AG04449 (cell line): ENCODE results near the gene PLPP3.

Experiments used
- CTCF ChIA-PET: fragments of 350-600 bp; formaldehyde crosslinking; extraction: SDS; loops from one replicate; lab custom pipeline; 2021; ENCODE audit warnings: antibody characterized with exemption; lab: Yijun Ruan, JAX
- POLR2A ChIA-PET: fragments of 400-600, 350-600 bp; formaldehyde crosslinking; extraction: SDS; loops from one replicate; lab custom pipeline; 2020; ENCODE audit warnings: antibody characterized with exemption, inconsistent platforms; lab: Yijun Ruan, JAX
- DNase-seq: peaks from one replicate; pipeline ENCODE4 v3.0.0-alpha.2; 2010; ENCODE audit warnings: low read depth, low spot score
- H3K4me3 ChIP-seq: 2 replicates; pipeline ENCODE4 v1.5.1; 2011; ENCODE audit warnings: low read depth, mild to moderate bottlenecking, control low read depth, low read length
- TF ChIP-seq, protein P1 (sequence below): IDR thresholded peaks from one replicate; pipeline ENCODE4 v1.5.1; 2011; ENCODE audit warnings: mild to moderate bottlenecking, moderate library complexity, low read length, control low read depth, inconsistent platforms; ENCODE audit not compliant: insufficient read depth; ENCODE audit errors: missing control alignments

Gene PLPP3

DNA sequence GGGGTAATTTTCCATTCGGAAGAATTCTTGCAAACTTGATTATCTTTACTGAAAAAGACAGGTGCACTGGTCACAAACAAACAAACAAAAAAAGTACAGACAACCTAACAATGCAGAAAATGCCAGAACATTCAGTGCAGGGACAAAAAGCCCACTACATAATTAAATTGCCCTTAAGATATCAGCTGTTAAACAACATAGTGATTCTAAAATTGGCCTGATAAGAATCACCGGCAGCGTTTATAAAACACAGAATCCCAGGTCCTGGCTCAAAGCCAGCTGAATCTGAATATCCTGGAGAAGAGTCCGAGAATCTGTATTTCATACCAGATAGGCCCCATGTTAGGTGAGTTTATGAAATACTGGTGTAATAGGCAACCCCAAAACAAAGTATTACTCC lies 6.1 kb downstream of the PLPP3 start:
- POLR2A ChIA-PET, result no interaction called here
- no peak overlapping the region for H3K4me3 ChIP-seq
- CTCF ChIA-PET, result interaction anchor here (1.7 kb wide), 1 partner anchor 9 kb away, joined by 5 read pairs; no protein-coding TSS in a partner anchor
- DNase-seq, result no peak
- TF ChIP-seq, protein P1, sequence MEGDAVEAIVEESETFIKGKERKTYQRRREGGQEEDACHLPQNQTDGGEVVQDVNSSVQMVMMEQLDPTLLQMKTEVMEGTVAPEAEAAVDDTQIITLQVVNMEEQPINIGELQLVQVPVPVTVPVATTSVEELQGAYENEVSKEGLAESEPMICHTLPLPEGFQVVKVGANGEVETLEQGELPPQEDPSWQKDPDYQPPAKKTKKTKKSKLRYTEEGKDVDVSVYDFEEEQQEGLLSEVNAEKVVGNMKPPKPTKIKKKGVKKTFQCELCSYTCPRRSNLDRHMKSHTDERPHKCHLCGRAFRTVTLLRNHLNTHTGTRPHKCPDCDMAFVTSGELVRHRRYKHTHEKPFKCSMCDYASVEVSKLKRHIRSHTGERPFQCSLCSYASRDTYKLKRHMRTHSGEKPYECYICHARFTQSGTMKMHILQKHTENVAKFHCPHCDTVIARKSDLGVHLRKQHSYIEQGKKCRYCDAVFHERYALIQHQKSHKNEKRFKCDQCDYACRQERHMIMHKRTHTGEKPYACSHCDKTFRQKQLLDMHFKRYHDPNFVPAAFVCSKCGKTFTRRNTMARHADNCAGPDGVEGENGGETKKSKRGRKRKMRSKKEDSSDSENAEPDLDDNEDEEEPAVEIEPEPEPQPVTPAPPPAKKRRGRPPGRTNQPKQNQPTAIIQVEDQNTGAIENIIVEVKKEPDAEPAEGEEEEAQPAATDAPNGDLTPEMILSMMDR, result no peak

DNA sequence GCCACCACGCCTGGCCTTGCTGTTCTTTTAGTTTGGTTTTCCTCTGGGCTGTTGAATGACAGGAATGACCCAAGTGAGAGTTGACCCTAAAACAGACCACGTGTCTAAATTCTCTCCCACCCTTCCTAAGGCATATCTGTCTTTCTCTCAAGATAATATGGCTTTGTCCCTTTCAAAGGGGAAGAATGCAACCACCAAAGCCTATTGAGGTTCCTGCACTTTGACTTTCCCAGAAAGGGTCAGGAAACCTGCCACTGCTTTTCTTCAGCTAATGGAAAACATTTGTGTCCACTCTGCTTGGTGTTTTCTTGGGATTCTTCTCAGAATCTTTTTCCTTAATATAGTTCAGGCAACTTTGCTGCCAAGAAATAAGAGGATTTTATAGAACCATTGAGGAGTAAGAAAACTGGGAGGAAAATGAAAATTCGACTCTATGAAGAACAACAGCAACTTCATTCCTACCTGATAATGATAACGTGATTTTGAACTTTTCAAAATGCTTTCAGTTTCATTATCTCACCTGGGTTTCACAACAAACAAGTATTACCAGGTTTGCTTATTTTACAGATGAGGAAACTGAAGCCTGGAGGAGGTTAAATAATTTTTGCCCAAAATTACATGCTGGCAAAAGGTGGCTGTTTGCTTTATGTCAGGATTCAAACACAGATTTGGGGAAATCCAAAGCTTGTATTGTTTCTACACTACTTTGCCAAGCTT lies 6.9 kb downstream of the PLPP3 start:
- no peak for DNase-seq
- POLR2A ChIA-PET, result no interaction called here
- no peak overlapping the region for H3K4me3 ChIP-seq
- CTCF ChIA-PET, result interaction anchor here (0.9 kb wide), 1 partner anchor 248 kb away, joined by 4 read pairs; no protein-coding TSS in a partner anchor
- TF ChIP-seq, protein P1, result no peak

DNA sequence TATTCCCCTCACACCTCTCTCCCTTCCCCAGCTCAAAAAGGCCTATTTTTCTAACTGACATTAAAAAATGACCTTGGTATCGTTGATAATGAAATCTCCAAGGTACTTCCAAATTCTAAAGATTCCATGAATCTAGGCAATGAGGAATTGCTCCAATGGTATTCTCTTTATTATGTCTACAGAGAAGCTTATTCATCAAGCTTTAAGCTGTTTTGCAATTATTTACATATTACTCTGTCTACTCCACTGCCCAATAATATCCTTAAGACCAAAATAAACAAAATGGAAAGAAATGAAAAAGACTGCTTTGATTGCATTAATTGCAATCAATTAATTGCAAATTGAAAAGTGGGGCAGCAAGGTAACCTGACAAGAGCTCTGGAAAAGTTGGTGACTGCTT lies 7.9 kb downstream of the PLPP3 start:
- no peak for DNase-seq
- TF ChIP-seq, protein P1, result no peak
- POLR2A ChIA-PET, result no interaction called here
- H3K4me3 ChIP-seq, result no peak overlapping the region
- CTCF ChIA-PET, result interaction anchor here (0.9 kb wide), 2 partner anchors 249 to 1196 kb away, joined by 4 read pairs; no protein-coding TSS in a partner anchor

DNA sequence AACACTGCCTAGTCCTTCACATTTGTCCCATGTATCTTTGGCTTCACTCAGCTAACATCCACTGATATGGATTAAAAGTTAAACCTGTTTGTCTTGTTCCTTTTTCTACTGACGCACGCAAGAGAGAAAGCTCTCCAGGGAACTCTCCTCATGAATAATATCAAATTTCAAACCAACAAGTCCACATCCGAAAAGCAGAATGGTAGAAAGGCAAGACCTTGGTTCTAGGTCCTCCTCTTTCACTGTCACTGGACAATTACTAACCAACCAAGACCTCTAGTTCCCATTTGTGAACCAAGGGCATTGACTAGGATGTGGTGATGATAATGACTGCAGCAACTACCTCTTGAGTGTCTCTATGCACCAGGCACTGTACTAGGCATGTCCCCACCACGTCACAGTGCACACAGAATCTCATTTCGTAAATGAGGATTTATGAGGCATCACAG lies 8.4 kb downstream of the PLPP3 start:
- no peak for DNase-seq
- TF ChIP-seq, protein P1, result no peak
- ChIA-PET CTCF (interaction anchor here (0.9 kb wide), 1 partner anchor 1195 kb away, joined by 4 read pairs; no protein-coding TSS in a partner anchor), POLR2A (no interaction called here)
- no peak overlapping the region for H3K4me3 ChIP-seq

DNA sequence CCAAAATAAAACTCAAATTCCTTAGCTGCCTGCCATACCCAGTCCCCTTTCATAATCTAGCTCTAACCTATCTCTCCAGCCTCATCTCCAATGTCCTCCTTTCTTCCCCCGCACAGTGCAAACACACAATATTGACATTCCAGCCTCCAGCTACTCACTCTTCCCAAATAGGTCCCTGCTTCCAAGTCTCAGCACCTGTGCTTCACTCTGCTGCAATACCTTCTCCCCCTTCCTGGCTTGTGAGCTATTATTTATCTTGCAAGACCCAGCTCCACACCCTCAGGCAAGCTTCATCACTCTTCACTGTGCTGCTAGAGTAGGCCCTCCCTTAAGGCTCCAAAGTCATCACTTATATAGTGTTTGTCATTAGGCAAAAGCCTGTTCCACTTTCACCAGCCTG lies 9.7 kb downstream of the PLPP3 start:
- TF ChIP-seq, protein P1, result no peak
- CTCF ChIA-PET, result no interaction called here
- DNase-seq, result no peak
- POLR2A ChIA-PET, result no interaction called here
- H3K4me3 ChIP-seq, result no peak overlapping the region

DNA sequence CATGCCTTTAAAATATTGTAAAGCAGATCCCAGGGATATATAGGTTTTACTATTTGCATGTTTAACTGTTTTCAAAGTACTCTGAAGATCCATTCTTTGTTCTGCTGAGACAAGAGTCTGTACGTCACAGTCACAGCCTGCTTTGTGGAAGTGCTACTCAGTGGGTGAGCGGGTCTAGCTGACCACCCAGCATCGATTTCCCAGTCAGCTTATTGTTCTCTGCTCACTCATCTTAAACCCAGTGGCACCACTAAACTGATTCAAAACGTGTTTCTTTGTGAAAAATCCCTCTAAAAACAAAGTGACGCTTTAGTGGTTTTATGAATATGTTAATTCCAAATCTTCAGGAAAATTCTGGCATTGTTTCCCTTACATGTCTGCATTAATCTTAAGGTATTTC lies 12.4 kb downstream of the PLPP3 start:
- TF ChIP-seq, protein P1, result no peak
- POLR2A ChIA-PET, result interaction anchor here (0.7 kb wide), 1 partner anchor 1191 kb away, joined by 3 read pairs; no protein-coding TSS in a partner anchor
- no peak overlapping the region for H3K4me3 ChIP-seq
- CTCF ChIA-PET, result interaction anchor here (1.7 kb wide), 1 partner anchor 10 kb away, joined by 6 read pairs; no protein-coding TSS in a partner anchor
- no peak for DNase-seq
